ENCODE measurements around the gene NPFFR1. TPM values are rescaled to one million over a fixed set of nuclear protein-coding genes. Genes with fewer than 3 reads are reported as not detected.

NPFFR1 gene, protein sequence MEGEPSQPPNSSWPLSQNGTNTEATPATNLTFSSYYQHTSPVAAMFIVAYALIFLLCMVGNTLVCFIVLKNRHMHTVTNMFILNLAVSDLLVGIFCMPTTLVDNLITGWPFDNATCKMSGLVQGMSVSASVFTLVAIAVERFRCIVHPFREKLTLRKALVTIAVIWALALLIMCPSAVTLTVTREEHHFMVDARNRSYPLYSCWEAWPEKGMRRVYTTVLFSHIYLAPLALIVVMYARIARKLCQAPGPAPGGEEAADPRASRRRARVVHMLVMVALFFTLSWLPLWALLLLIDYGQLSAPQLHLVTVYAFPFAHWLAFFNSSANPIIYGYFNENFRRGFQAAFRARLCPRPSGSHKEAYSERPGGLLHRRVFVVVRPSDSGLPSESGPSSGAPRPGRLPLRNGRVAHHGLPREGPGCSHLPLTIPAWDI
- under 0.01 TPM in 1 of 2 replicates, not detected in the other for total RNA-seq

DNA sequence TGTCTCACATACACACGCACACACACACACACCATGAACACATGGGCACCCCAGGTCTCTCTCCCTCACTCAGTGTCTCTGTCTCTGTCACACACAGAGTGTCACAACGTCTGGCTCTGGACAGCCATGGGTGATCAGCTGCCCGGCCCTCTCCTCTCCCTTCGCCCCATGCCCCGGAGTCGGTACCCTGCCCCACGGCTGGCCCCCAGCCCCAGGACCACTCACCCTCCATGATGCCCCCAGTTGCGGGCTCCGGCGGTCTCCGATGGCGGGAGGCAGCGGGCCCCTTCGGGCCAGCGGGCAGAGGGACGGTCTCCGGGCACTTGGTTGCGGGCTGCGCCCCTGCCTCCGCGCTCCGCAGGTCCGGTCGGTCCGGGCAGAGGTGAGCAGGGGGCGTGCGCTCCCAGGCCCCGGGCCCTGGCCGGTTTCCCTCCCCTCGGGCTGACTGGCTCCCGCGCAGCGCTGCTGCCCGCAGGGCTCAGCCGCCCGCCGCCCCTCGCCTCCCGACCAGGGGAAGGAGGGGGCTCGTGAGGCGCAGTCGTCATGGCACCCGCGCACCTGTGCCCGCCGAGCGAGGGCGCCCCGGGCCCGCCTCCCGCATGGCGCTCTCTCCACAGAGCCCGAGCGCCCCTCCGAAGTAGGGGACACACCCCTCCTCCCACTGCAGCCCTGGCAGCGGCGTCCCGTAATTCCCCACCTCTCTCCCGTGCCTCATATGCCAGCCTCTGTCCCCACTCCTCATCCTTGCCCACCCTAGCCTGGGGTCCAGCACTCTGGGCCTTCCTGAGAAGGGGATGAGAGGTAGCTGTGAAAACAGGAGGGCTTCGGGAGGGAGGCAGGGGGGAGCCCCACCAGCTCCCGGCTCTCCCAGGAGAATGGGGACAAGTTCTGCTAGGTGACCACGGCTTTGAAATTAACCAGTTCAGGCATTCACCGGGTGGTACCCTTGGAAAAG is at the start of gene NPFFR1:
NPFFR1 (minus strand) TSS at position 560 of the 955 bp plus-strand sequence; CDS start at position 232, 328 bp downstream.

DNA sequence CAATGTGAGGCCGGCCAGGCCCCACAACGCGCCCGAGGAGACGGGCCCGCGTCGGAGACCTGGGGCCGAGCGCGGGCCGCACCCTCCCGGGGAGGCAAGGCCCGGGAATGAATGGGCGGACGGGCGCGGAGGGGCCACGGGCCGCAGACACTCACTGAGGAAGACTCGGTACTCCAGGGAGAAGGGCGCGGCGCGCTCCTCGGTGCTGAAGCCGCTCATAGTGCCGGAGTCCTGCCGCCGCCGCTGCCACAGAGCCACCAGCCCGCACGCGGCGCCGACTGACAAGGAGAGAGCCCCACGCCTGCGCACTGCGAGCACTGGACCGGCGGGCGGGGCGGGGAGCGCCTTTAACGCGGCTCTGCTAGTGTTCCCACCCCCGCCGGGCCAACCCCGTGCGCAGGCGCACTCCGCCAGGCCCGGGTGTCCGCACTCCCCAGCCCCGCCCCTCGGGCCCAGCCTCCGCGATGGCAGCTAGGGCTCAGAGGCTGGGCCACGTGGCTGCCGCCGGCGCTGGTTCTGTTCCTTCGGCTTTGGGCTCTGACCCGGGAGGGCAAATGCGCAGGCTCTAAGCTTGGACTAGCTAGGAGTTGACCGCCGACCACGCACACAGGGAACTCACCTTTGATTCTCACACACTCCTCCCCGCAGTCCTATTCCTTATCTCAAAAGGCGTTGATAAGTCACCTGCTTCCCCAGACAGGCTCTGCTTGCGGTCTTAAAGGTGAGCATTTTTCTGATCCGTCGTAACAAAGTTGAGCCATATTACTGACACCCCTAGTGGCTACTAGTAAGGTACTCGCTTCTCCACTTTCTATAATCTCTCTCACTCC is 50.5 kb downstream of the NPFFR1 start, which contains the start of gene PPA1:
PPA1 (minus strand) TSS at position 321 of the 830 bp plus-strand sequence; CDS start at position 219, 102 bp downstream.

Other genes with a start within 250 kb of the NPFFR1 start
- 2.9 and 7.9 TPM in 2 replicates for gene MACROH2A2, start 231.2 kb downstream of the NPFFR1 start, total RNA-seq
- gene AIFM2, start 151.2 kb downstream of the NPFFR1 start, total RNA-seq, result 6.8 and 7.9 TPM in 2 replicates
- gene TYSND1, start 137.3 kb downstream of the NPFFR1 start, total RNA-seq, result 7.9 and 11.3 TPM in 2 replicates
- gene SAR1A, start 113.5 kb downstream of the NPFFR1 start, total RNA-seq, result 279 and 328 TPM in 2 replicates
- gene PPA1, start 50.6 kb downstream of the NPFFR1 start, total RNA-seq, result 193 and 244 TPM in 2 replicates
- gene LRRC20, start 98.6 kb upstream of the NPFFR1 start, total RNA-seq, result 6.5 and 8.5 TPM in 2 replicates
- gene EIF4EBP2, start 120.1 kb upstream of the NPFFR1 start, total RNA-seq, result 24.5 and 24.7 TPM in 2 replicates
- gene NODAL, start 157.7 kb upstream of the NPFFR1 start, total RNA-seq, result not detected in 2 replicates
- 0.19 and 0.56 TPM in 2 replicates for gene PALD1, start 194.8 kb upstream of the NPFFR1 start, total RNA-seq